Vagina (tissue), 2 donors: Measurements from ENCODE around the gene DNAJC7. TPM values are rescaled to one million over a fixed set of nuclear protein-coding genes. Genes with fewer than 3 reads are reported as not detected.

ENCODE experiments used
- DNase-seq, 2 donors: peaks; one replicate each; pipeline ENCODE4 v3.0.0-alpha.2; 2017; ENCODE audit errors: extremely low spot score in 2 of 2
- H3K27ac ChIP-seq: fragments of 200-600 bp; sonication (generic); one replicate; pipeline ENCODE4 v1.5.1; 2019
- H3K27me3 ChIP-seq: fragments of 200-600 bp; sonication (generic); one replicate; pipeline ENCODE4 v1.5.1; 2019
- H3K36me3 ChIP-seq, 2 donors: fragments of 200-600 bp; sonication (generic); one replicate each; pipeline ENCODE4 v1.5.1; 2017 to 2019
- H3K4me1 ChIP-seq: fragments of 200-600 bp; sonication (generic); one replicate; pipeline ENCODE4 v1.5.1; 2019
- H3K4me3 ChIP-seq, 2 donors: fragments of 200-600 bp; sonication (generic); 1 replicate in 1 of 2; 2 replicates in 1 of 2; pipeline ENCODE4 v1.5.1; 2016 to 2019
- H3K9me3 ChIP-seq: fragments of 200-600 bp; sonication (generic); one replicate; pipeline ENCODE4 v1.5.1; 2019
- CTCF ChIP-seq, 3 experiments: fragments of 450-650 bp in 2 of 3; fragments of 200-600 bp in 1 of 3; sonication (generic) in 1 of 3; IDR thresholded peaks; one replicate each; pipeline ENCODE4 v1.5.1; 2017 to 2019; ENCODE audit warnings: antibody characterized with exemption in 3 of 3, mild to moderate bottlenecking in 2 of 3, moderate library complexity in 2 of 3
- POLR2A ChIP-seq, 2 donors: fragments of 450-650 bp; IDR thresholded peaks; one replicate each; pipeline ENCODE4 v1.6.1; 2017; ENCODE audit warnings: antibody characterized with exemption in 2 of 2, mild to moderate bottlenecking in 2 of 2, moderate library complexity in 2 of 2
- POLR2AphosphoS5 ChIP-seq, 2 donors: sonication (generic); formaldehyde crosslinking; IDR thresholded peaks; one replicate each; pipeline ENCODE4 v1.9.0; 2017; ENCODE audit warnings: antibody characterized with exemption in 2 of 2, mild to moderate bottlenecking in 2 of 2, low read depth in 1 of 2; ENCODE audit not compliant: insufficient read depth in 1 of 2
- intact Hi-C: fragments of 100-400 bp; cut with DNase I; formaldehyde crosslinking; loops from one replicate; pipeline ENCODE4 v1.15.1; 2023
- total RNA-seq: library from RNA; depleted of rRNA; stranded (reverse); fragments of >200 nt; gene quantifications from one replicate; pipeline ENCODE4 v1.2.3, GENCODE V29; 2016

Gene DNAJC7
- 60.2 TPM for total RNA-seq

- Histone ChIP-seq H3K36me3 (peaks cover 0 to 6% of the 10 kb centered on the region in 2 donors), H3K9me3 (no peaks in the 10 kb centered on the region), H3K27me3 (no peaks in the 10 kb centered on the region), H3K4me1 (peaks cover 63% of the 10 kb centered on the region), H3K27ac (peak within 1 kb of the TSS; percentile 91), H3K4me3 (peak within 1 kb of the TSS; percentile 77 to 92)
- DNase-seq = no peak
- TF ChIP-seq POLR2AphosphoS5 (IDR thresholded peaks at IDR 0.05; ENCODE audit: insufficient read depth in 1 of 2, low read depth in 1 of 2) (peak; percentile 74 to 93), CTCF (IDR thresholded peaks at IDR 0.05) (peak in 2 of 3 experiments; percentile 15 to 43), POLR2A (IDR thresholded peaks at IDR 0.05) (peak in 1 of 2 donors; percentile 45)
- intact Hi-C loops = loop anchor here (5.0 kb wide), 1 partner anchor 50 kb away; the partner anchor contains the start of gene CNP
Measured at GRCh38 chr17:42016941-42017865, at the start of gene DNAJC7. Gene DNAJC7 (minus strand): TSS chr17:42017439. CDS start chr17:42017416, 23 bp downstream.

GRCh38 chr17:42065201-42065600 lies 48.0 kb upstream of the DNAJC7 start:
- TF ChIP-seq POLR2AphosphoS5 (IDR thresholded peaks at IDR 0.05; ENCODE audit: insufficient read depth in 1 of 2, low read depth in 1 of 2) (no peak), CTCF (IDR thresholded peaks at IDR 0.05) (no peak), POLR2A (IDR thresholded peaks at IDR 0.05) (no peak)
- Histone ChIP-seq H3K9me3 (no peaks in the 10 kb centered on the region), H3K4me3 (no peak overlapping the region), H3K4me1 (peaks cover 7% of the 10 kb centered on the region), H3K36me3 (no peaks in the 10 kb centered on the region), H3K27me3 (no peaks in the 10 kb centered on the region), H3K27ac (no peak overlapping the region)
- DNase-seq = no peak
- intact Hi-C loops = loop anchor here (5.0 kb wide), 1 partner anchor 47 kb away; the partner anchor contains the start of gene DHX58

- no peak overlapping the region for H3K27ac ChIP-seq
- DNase-seq = no peak
- intact Hi-C loops = no loop called here
- no peaks in the 10 kb centered on the region for H3K36me3 ChIP-seq
- H3K4me1 ChIP-seq = no peaks in the 10 kb centered on the region
- no peak for TF ChIP-seq POLR2A (IDR thresholded peaks at IDR 0.05)
- no peaks in the 10 kb centered on the region for H3K9me3 ChIP-seq
- no peak overlapping the region for H3K4me3 ChIP-seq
- no peaks in the 10 kb centered on the region for H3K27me3 ChIP-seq
Measured at GRCh38 chr17:42062681-42063080, 45.4 kb upstream of the DNAJC7 start.

- Histone ChIP-seq H3K4me1 (no peaks in the 10 kb centered on the region), H3K27ac (no peak overlapping the region), H3K36me3 (no peaks in the 10 kb centered on the region), H3K27me3 (no peaks in the 10 kb centered on the region), H3K4me3 (no peak overlapping the region), H3K9me3 (no peaks in the 10 kb centered on the region)
- TF ChIP-seq POLR2A (IDR thresholded peaks at IDR 0.05) (no peak), POLR2AphosphoS5 (IDR thresholded peaks at IDR 0.05; ENCODE audit: insufficient read depth in 1 of 2, low read depth in 1 of 2) (no peak), CTCF (IDR thresholded peaks at IDR 0.05) (no peak)
- intact Hi-C loops = no loop called here
- no peak for DNase-seq
Measured at GRCh38 chr17:42061646-42062487, 44.6 kb upstream of the DNAJC7 start.

GRCh38 chr17:42060231-42060630 lies 43.0 kb upstream of the DNAJC7 start:
- Histone ChIP-seq H3K36me3 (no peaks in the 10 kb centered on the region), H3K27ac (no peak overlapping the region), H3K4me3 (no peak overlapping the region), H3K4me1 (no peaks in the 10 kb centered on the region), H3K27me3 (no peaks in the 10 kb centered on the region), H3K9me3 (no peaks in the 10 kb centered on the region)
- no peak for DNase-seq
- TF ChIP-seq POLR2A (IDR thresholded peaks at IDR 0.05) (no peak), POLR2AphosphoS5 (IDR thresholded peaks at IDR 0.05; ENCODE audit: insufficient read depth in 1 of 2, low read depth in 1 of 2) (no peak), CTCF (IDR thresholded peaks at IDR 0.05) (no peak)
- intact Hi-C loops = no loop called here
